IPS-15b (cell line): Measurements from ENCODE around the gene PRRC2C.
"Not testable (repeated sequence)": the region's sequence is repeated elsewhere in the genome, so short reads cannot be mapped to it uniquely, and the experiment has no call there.

Experiments used
- H3K27me3 ChIP-seq: one replicate; pipeline ENCODE4 v1.6.1; 2013; ENCODE audit warnings: low read length; ENCODE audit not compliant: control insufficient read depth, insufficient read depth
- H3K36me3 ChIP-seq: one replicate; pipeline ENCODE4 v1.6.1; 2013; ENCODE audit warnings: low read length; ENCODE audit not compliant: control insufficient read depth, insufficient read depth
- H3K4me1 ChIP-seq: one replicate; pipeline ENCODE4 v1.6.1; 2013; ENCODE audit warnings: mild to moderate bottlenecking, low read length; ENCODE audit not compliant: control insufficient read depth, insufficient read depth
- H3K4me3 ChIP-seq: one replicate; pipeline ENCODE4 v1.5.1; 2013; ENCODE audit warnings: low read depth, low read length
- H3K9ac ChIP-seq: one replicate; pipeline ENCODE4 v1.6.1; 2013; ENCODE audit warnings: low read depth, mild to moderate bottlenecking, low read length
- H3K9me3 ChIP-seq: one replicate; pipeline ENCODE4 v1.6.1; 2013; ENCODE audit warnings: mild to moderate bottlenecking, low read length; ENCODE audit not compliant: control insufficient read depth, insufficient read depth

Gene PRRC2C

DNA sequence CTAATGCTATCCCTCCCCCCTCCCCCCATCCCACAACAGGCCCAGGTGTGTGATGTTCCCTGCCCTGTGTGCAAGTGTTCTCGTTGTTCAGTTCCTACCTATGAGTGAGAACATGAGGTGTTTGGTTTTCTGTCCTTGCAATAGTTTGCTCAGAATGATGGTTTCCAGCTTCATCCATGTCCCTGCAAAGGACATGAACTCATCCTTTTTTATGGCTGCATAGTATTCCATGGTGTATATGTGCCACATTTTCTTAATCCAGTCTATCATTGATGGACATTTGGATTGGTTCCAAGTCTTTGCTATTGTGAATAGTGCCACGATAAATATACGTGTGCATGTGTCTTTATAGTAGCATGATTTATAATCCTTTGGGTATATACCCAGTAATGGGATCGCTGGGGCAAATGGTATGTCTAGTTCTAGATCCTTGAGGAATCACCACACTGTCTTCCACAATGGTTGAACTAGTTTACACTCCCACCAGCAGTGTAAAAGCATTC lies 65.3 kb downstream of the PRRC2C start:
- H3K9ac ChIP-seq, H3K4me1 ChIP-seq, H3K27me3 ChIP-seq, H3K9me3 ChIP-seq, H3K4me3 ChIP-seq: not testable (repeated sequence)
- H3K36me3 ChIP-seq, result peaks cover 22% of the 10 kb centered on the region

DNA sequence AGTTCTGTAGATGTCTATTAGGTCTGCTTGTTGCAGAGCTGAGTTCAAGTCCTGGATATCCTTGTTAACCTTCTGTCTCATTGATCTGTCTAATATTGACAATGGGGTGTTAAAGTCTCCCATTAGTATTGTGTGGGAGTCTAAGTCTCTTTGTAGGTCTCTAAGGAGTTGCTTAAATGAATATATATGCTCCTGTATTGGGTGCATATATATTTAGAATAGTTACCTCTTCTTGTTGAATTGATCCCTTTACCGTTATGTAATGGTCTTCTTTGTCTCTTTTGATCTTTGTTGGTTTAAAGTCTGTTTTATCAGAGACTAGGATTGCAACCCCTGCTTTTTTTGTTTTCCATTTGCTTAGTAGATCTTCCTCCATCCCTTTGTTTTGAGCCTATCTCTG lies 68.6 kb downstream of the PRRC2C start:
- H3K27me3 ChIP-seq, H3K9ac ChIP-seq, H3K4me3 ChIP-seq, H3K9me3 ChIP-seq, H3K4me1 ChIP-seq: not testable (repeated sequence)
- peaks cover 30% of the 10 kb centered on the region for H3K36me3 ChIP-seq

DNA sequence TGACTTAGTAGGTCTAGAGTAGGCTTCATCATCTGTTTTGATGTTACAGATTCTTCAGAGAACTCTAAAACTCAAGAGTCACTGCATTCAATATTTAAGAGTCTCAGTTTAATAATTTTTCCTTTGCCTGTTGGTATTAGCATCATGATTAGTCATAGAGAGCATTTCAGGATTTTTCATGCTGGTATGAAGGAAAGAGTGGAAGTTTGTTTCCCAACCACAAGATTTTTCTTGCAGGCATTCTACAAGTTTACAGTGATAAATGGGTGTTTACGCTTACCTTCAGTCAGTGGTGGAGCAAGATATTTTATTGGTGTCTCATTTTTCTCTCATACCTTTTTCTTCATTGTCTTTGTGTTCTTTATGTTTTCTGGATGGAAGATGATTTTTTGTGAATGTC lies 78.3 kb downstream of the PRRC2C start:
- Histone ChIP-seq H3K4me1 (no peaks in the 10 kb centered on the region), H3K36me3 (peaks cover 25% of the 10 kb centered on the region), H3K9ac (no peak overlapping the region), H3K27me3 (no peaks in the 10 kb centered on the region), H3K9me3 (no peaks in the 10 kb centered on the region), H3K4me3 (no peak overlapping the region)

DNA sequence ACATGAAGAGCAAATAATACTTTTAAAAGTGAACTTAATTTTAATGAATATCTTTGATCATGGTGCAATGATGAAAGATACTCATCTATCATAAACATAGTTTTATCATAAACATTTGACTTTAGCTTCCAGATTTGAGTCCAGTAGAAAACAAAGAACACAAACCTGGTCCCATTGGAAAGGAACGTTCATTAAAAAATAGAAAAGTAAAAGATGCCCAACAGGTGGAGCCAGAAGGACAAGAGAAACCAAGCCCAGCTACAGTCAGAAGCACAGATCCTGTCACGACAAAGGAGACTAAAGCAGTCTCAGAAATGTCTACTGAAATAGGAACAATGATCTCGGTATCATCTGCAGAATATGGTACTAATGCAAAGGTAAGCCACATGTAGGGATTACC lies 81.1 kb downstream of the PRRC2C start:
- H3K4me1 ChIP-seq, result no peaks in the 10 kb centered on the region
- H3K36me3 ChIP-seq, result peaks cover 16% of the 10 kb centered on the region
- no peak overlapping the region for H3K4me3 ChIP-seq
- H3K27me3 ChIP-seq, result no peaks in the 10 kb centered on the region
- no peak overlapping the region for H3K9ac ChIP-seq
- H3K9me3 ChIP-seq, result no peaks in the 10 kb centered on the region

DNA sequence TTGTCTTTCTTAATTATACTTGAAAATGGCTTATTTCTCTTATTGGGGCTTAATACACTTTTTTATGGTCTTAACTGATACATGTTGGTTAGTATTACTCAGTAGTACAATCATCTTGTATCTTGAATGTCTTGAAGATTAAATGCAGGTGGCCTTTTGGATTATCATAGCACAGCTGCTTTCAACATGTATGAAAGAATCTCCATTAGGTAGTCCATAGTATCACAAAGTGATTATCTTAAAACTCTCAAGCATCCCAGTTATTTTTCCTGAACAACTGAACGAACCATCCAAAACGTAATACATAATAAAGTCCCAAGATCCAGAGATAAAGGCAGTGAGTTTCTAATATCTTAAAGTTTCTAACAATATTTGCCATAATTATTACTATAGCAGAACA lies 85.0 kb downstream of the PRRC2C start:
- H3K9me3 ChIP-seq, result no peaks in the 10 kb centered on the region
- H3K4me3 ChIP-seq, result no peak overlapping the region
- H3K4me1 ChIP-seq, result no peaks in the 10 kb centered on the region
- no peaks in the 10 kb centered on the region for H3K27me3 ChIP-seq
- H3K9ac ChIP-seq, result no peak overlapping the region
- H3K36me3 ChIP-seq, result peaks cover 14% of the 10 kb centered on the region

DNA sequence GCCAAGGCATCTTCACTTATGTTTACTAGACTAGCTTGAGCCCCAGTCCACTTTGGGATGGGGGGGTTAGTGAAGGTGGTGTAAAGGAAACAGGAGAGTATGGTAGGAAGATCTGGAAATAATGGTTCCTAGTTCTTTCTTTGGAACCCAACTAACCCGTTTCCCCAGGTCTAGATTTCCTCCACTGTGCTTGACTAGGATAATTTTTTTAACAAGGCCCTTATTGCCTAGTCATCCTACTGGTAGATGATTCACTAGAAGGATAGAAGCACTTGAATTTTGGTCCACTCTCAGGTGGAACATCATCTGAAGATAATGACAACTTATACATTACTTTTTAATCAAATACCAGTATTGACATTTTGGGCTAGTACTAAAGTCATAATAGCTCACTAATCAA lies 90.8 kb downstream of the PRRC2C start:
- Histone ChIP-seq H3K4me3 (no peak overlapping the region), H3K9me3 (no peaks in the 10 kb centered on the region), H3K36me3 (peaks cover 21% of the 10 kb centered on the region), H3K27me3 (no peaks in the 10 kb centered on the region), H3K4me1 (no peaks in the 10 kb centered on the region), H3K9ac (no peak overlapping the region)

DNA sequence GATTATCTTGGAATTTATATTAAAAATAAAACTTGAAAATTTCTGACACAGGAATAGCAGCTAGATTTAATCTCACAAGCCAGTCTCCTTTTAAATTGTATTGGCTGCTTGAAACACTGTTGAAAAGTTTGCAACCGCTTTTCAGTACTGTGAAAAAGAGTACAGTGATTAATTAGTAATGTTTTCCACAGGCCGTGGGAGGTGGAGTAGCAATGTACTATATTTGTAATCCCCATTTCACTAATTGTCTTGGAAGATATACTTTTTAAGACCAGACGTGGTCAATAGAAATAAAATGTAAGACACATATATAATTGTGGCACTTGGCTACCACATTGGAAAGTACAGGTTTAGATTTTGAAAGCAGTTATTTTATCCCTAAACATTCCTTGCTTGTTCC lies 95.9 kb downstream of the PRRC2C start:
- Histone ChIP-seq H3K4me3 (no peak overlapping the region), H3K4me1 (no peaks in the 10 kb centered on the region), H3K9me3 (no peaks in the 10 kb centered on the region), H3K9ac (no peak overlapping the region), H3K27me3 (no peaks in the 10 kb centered on the region), H3K36me3 (peaks cover 32% of the 10 kb centered on the region)

DNA sequence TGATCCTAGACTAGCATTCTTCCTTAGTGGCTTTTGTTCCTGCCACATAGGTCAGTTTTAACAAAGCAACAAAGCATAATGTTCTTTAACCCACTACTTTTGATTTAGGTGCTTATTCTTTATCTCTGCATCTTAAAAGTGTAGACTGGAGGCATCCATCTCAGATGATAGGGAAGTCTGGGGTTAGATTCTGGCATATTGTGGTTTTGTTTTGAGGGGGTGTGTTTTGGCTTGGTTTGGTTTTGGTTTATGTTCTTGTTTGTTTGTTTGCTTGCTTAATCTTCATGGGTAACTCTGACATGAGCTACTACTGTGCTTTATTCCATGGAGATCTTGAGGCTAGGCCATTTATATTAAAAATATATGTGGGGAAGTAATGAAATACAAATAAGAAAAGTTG lies 96.4 kb downstream of the PRRC2C start:
- H3K9me3 ChIP-seq, result no peaks in the 10 kb centered on the region
- no peaks in the 10 kb centered on the region for H3K27me3 ChIP-seq
- H3K9ac ChIP-seq, result no peak overlapping the region
- peaks cover 34% of the 10 kb centered on the region for H3K36me3 ChIP-seq
- H3K4me3 ChIP-seq, result no peak overlapping the region
- H3K4me1 ChIP-seq, result no peaks in the 10 kb centered on the region

DNA sequence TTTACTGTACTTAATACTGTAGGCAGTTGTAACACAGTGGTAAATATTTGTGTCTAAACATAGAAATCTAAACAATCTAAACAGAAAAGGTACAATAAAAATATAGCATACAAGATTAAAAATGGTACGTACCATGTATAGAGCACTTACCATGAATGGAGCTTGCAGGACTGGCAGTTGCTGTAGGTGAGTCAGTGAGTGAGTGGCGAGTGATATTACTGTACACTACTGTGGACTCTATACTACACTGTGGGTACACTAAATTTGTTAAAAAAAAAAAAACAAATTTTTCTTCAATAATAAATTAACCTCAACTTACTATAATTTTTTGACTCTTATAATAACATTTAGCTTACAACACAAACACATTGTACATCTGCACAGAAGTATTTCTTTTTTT lies 97.3 kb downstream of the PRRC2C start:
- Histone ChIP-seq H3K36me3 (peaks cover 41% of the 10 kb centered on the region), H3K9ac (no peak overlapping the region), H3K4me3 (no peak overlapping the region), H3K9me3 (no peaks in the 10 kb centered on the region), H3K27me3 (no peaks in the 10 kb centered on the region), H3K4me1 (no peaks in the 10 kb centered on the region)

DNA sequence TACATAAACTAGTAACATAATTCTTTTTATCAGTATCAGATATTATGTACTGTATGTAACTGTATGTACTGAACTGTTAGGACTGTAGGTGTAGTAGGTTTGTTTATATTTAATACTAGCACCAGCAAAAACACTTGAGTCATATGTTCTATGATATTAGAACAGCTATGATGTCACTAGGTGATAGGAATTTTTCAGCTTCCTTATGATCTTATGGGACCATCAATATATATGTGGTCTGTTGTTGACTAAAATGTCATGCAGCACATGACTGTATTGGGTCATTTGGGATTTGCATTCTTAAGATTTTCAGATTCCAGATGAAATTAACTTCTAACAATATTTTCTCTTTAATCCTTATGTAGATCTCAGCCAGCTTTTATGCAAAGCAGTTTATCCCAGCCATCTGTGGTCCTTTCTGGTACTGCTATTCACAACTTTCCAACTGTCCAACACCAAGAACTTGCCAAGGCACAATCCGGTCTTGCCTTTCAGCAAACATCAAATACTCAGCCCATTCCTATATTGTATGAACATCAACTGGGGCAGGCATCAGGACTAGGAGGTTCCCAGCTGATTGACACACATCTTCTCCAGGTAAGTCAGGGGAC lies 98.4 kb downstream of the PRRC2C start:
- Histone ChIP-seq H3K27me3 (no peaks in the 10 kb centered on the region), H3K4me3 (no peak overlapping the region), H3K4me1 (no peaks in the 10 kb centered on the region), H3K9me3 (no peaks in the 10 kb centered on the region), H3K36me3 (peaks cover 35% of the 10 kb centered on the region), H3K9ac (no peak overlapping the region)

DNA sequence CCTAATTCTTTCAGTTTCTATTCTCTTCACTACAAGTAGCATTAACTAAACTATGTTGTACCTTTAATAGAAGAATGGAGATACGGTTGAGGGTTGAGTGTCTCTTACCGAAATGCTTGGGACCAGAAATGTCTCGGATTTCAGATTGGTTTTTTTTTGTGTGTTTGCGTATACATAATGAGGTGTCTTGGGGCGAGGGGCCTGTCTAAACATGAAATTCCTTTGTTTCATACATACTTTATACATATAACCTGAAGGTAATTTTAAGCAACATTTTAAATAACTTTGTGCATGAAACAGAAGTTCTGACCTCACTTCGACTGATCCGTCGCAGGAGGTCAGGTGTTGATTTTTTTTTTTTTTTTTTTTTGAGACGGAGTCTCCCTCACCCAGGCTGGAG lies 100.4 kb downstream of the PRRC2C start:
- Histone ChIP-seq H3K27me3 (no peaks in the 10 kb centered on the region), H3K4me1 (no peaks in the 10 kb centered on the region), H3K36me3 (peaks cover 36% of the 10 kb centered on the region), H3K9me3 (no peaks in the 10 kb centered on the region), H3K4me3 (no peak overlapping the region), H3K9ac (no peak overlapping the region)

DNA sequence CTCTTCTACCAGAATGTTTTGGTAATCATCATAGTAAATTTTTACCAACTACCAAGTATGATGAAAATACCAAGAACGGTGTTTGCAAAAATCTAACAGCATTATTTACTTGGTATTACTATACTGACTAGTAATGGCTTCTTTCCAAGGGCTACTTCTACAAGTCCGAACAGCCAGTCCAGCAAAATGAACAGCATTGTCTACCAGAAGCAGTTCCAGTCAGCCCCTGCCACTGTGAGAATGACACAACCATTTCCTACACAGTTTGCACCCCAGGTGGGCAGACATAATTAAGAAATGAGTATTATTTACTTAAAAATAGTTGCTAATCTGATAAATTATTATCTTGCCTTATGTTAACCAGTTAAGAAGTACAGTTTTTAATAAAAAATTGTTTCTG lies 102.9 kb downstream of the PRRC2C start:
- Histone ChIP-seq H3K27me3 (no peaks in the 10 kb centered on the region), H3K4me1 (no peaks in the 10 kb centered on the region), H3K4me3 (no peak overlapping the region), H3K9ac (no peak overlapping the region), H3K36me3 (peaks cover 44% of the 10 kb centered on the region), H3K9me3 (no peaks in the 10 kb centered on the region)
